Activated CD4-positive, alpha-beta T cell treated with anti-CD3 and anti-CD28 coated beads, Interleukin-2, amount 50 U/mL, for 24 hours (primary cell): ENCODE measurements around the gene ZNF688.

Source experiments
- DNase-seq, 2 donors: peaks; one replicate each; pipeline ENCODE4 v3.0.0-alpha.2; 2020; ENCODE audit warnings: low read depth in 1 of 2, low spot score in 1 of 2

The ZNF688 gene

DNA sequence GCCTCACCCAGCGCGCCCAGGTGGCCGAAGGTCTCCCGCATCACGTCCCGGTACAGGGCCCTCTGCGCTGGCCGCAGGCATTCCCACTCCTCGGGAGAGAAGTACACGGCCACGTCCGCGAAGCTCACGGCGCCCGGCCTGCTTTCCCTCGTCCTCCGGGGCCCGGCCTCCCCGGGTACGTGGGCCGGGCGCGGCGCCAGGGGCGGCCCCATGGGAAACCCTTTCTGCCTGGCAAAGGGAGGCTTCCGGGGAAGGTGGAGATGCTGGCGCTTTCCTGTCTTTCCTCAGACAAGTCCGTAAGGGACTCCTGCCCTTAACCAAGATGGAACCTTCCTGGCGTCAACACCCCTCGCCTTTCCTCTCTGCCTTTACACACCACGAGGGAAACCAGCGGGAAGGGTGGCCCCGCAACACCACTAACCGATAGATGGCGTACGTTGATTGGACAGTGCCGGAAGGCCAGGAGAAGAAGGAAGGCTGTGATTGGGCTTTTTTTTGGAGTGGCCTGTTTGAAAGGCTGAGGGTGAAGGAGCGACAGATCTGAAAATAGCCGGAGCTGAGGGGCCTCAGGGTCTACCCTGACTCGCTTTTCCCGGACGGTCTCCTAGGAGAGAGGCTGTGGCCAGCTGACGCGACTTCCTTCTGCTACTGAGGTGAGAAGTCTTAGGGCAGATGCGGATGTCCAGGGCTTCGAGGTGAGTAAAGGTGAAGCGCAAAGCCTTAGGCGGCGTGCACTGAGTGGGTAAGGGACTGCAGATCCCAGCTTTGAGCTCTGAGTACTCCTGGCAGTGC, 14.1 kb upstream of the ZNF688 start, which contains the start of gene ZNF785:
Gene ZNF785 (minus strand): TSS at position 298 of the 792 bp plus-strand sequence. CDS start 86 bp downstream, at position 212.
- DNase-seq, result peak; percentile 74 to 94

DNA sequence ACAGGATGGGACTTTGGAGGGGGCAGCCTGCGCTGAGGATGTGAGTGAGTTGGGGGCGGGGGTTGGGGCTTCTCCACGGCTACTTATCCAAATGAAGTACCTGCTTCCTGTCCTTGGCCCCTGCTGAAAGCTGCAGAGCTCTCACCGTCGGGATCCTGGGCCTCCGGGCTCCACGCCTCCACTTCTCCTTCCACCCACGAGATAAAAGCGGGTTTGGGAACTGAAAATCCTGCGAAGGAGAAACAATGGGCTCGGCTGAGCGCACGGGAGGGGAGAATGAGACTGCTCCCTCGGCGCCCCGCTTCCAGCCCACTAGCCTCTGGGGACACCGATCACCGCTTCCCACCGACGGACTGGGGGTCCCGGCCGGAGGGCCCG, 13.5 kb upstream of the ZNF688 start:
- DNase-seq, result no peak

DNA sequence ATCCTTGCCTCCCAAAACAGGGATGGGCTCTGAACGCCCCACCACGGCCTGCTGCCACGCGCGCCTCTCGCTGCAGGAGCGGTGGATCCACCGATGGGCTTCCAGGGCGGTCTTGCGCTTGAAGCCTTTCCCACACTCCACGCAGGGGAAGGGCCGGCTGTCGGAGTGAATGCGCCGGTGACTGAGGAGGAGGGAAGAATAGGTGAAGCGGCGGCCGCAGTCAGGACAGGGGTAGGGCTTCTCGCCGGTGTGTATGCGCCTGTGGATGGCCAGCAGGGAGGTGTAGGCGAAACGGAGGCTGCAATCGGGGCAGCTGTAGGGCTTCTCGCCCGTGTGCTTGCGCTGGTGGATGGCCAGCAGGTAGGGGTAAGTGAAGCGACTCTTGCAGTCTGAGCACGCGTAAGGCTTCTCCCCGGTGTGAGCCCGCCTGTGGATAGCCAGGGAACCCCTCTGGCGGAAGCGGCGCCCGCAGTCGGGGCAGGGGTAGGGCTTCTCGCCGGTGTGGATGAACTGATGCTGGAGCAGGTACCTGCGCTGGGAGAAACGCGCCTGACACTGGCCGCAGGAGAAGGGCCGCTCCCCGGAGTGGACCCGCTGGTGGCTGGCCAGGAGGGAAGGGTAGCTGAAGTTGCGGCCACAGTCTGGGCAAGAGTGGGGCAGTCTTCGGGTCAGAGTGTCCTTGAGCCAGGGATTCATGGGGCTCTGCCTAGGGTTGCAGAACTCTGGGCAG, 11.3 kb upstream of the ZNF688 start:
- no peak for DNase-seq

DNA sequence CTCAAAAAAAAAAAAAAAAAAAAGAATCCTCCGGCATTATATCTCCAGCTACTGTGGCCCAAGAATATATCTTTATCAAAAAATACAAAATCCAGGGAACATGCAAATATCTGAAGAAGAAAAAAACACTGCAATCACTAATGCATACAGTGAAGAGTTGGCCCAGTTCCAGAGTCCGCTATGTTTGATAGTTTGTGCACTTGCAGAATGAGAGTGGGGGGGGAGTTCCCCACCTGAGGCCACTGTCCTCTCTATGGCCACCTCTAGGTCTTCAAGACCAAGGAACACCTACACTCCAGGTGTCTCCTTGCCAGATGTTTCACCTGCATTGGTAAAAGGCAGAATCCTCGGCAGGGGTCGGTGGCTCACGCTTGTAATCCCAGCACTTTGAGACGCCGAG, 9.9 kb upstream of the ZNF688 start:
- DNase-seq, result no peak

DNA sequence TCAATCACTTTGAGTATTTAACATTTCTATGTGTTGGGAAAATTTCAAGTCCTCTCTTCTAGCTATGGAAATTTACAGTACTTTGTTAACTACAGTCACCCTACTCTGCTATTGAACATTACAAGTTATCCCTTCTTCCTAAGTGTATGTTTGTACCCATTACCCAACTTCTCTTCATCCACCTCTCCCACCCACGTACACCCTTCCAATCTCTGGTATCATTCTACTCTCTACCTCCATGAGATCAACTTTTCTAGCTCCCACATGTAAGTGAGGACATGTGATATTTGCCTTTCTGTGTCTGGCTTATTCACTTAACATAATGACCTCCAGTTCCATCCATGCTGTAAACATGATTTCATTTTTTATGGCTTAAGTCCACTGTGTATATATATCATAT, 3.2 kb upstream of the ZNF688 start:
- no peak for DNase-seq

DNA sequence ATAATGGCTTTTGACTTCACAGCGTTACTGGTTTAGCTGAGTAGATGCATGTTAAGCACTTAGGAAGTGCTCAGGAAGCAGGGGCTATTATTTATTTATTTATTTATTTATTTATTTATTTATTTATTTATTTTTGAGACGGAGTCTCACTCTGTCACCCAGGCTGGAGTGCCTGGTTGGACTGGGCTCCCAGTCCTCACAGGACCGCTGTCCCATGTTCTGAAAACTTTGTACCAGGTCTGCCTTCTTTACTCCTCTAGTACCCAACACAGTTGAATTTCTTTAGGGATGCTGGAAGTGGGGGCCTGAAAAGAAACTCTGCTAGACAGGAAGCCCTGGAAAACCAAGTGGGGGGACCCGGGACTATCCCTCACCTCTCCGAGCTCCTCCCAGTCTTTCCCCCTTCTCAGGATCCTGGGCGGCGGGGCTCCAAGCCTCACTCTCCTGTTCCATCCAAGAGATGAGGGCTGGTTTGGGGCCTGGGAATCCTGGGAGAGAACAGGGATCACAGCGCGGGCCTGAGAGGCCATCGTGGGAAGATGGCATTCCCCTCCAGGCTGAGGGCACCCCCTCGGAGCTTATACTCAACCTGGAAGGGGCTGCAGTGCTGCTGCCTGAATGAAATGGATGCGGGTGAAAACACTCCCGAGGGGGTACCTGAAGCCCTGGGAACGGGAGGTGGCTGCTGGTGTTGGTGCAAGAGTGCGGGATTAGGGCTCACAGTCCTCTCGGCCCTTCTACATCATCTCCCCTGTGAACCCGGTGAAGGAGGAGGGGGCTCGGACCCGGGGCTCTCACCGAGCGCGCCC, 674 bp downstream of the ZNF688 start:
- no peak for DNase-seq

DNA sequence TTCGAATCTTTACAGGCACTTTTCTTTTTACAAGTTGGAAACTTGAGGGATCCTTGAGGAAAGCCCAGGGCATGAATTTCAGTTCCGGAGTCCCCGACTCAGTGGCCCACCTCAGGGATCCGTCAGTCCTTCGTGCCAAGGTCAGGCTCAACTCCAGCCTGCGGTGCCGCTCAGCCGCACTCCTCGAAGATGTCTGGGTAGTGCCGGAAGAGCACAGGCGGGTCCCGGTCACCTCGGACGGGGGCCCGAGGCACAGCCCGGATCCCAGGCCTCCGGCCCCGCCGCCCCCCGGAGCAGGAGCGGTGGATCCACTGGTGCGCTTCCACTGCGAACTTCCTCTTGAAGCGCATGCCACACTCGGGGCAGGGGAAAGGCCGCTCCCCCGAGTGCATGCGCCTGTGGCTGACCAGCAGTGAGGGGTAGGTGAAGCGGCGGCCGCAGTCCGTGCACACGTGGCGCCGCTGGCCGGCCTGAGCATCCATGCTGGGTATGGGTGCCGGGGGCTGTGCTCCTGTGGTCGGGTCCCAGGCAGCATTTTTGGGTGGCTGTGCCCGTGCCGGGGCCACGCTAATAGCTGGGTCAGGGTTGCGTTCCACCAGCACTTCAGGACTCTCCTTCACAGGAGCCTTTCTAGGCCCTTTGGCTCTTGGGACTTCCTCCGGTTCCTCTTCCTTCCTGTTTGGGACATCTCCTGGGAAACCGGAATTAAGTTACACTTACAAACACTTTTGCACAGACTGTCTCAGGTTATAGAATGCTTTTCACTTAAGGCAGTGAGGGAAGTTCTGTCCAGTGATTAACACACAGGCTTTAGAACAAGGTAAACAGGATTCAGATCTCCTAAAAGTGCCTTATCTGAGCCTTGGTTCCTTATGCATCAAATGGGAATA, 1.5 kb downstream of the ZNF688 start:
- no peak for DNase-seq

DNA sequence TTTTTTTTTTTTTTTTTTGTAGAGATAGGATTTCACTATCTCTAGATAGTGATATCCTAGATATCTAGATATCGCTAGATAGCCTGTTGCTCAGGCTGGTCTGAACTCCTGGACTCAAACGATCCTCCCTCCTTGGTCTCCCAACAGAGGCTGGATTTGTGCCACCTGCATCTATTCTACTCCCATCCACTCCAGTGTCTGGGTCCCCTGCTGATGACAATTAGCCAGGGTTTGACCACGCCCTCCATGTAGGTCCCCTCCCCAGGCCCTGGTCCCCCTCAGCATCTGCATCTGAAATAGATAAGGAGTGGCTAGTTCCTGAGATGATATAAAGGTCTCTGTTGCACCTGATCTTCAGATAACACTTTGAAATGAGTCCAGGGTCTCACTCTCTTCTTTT, 2.2 kb downstream of the ZNF688 start:
- DNase-seq, result no peak

DNA sequence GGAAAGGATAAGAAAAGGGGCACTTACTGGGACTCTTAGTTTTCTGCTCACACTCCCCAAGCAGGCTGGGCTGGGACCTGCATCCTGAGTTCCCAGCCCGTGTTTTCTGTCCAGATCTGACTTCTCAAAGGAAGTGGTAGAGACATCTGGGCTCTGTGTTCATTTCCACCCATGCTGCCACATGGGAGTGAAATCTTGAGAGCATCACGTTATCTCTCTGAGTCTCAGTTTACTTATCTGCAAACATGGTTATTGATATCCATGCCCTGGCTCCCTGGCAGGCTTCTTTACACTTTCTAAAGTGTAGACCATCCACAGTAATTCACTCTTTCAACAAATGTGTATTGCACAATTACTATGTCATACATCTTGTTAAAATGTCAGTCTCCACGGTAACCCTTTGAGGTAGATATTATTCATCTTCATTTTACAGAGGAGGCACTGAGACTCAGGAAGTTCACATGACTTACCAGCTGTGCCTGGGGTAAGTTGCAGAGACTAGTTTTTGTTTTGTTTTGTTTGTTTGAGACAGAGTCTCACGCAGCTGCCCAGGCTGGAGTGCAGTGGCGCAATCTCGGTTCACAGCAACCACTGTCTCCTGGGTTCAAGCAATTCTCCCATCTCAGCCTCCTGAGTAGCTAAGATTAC, 3.4 kb downstream of the ZNF688 start:
- DNase-seq, result peak in 1 of 2 donors; percentile 42

DNA sequence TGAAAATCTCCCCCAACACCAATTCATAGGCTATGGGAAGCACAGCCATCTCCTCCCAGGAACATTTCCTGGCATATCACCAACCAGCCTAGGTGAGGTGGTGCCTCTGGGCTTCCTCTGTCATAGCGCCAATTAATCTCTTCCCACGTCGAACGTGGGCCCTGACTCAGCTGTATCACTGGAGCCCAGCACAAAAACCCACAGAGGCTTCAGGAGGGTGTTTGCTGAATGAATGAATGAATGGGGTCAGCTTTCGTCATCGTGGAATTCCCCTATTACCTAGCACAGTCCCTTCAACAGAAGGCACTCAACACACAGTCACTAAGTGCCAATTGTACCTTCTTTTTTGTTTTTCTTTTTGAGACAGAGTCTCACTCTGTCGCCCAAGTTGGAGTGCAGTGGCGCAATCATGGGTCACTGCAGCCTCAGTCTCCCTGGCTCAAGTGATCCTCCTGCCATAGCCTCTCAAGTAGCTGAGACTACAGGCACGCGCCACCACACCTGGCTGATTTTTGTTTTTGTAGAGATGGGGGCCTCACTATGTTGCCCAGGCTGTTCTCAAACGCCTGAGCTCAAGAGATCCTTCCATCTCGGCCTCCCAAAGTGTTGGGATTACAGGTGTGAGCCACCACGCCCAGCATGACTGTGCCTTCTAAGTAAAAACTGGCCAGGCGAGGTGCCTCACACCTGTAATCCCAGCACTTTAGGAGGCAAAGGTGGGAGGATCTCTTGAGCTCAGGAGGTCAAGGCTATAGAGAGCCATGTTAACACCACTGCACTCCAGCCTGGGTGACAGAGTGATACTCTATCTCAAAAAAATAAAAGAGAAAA, 4.1 kb downstream of the ZNF688 start:
- peak in 1 of 2 donors; percentile 66 for DNase-seq

DNA sequence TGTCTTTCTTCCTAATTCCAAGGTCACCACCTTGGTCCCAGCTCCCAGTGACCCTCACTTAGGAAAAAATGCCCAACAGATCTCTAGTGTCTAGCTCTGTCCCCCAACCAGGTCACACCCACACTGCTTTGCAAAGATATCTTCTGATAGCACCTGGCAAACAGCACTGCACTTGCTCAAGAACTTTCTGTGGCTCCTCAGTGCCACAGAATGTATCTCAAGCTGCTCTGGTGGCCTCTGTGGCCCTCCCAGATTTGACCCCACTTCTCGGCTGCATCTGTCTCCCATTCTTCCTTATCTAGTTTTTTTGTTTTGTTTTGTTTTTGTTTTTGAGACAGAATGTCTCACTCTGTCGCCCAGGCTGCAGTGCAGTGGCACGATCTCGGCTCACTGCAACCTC, 5.0 kb downstream of the ZNF688 start:
- DNase-seq, result no peak

DNA sequence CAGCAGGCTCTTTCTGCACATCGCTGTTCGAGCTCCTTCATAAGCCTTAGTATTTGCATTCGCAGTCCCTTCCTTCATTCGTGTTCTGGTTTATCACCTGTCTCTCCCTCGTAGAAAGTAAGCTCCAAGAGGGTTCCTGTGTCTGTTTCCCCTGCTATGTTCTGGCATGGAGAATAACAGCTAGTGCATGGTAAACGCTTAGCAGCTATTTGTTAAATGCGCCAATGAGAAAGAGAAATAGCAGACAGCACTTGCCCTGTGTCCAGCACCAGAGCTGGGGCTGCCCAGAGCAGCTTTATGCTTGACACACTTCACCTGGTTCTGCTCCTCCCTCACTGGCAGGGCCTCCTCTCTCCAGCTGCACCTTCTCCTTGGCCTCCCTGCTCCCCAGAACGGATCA, 5.5 kb downstream of the ZNF688 start:
- DNase-seq, result no peak

DNA sequence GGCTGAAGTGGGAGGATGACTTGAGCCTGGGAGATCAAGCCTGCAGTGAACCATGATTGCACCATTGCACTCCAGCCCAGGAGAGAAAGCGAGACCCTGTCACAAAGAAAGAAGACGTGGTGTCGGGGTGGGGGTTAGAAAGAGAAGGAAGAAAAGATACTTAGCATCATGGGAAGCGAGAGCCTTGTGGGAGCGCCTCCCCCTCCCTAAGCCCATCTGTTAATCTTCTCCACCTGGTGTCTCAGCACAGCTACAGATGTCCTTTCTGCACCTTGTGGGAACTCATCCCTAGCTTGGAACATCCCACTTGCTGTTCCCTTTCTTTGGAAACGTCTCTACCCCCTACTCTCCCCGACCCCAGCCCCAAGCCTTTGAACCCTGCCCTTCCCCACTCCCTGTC, 6.0 kb downstream of the ZNF688 start:
- DNase-seq, result no peak

DNA sequence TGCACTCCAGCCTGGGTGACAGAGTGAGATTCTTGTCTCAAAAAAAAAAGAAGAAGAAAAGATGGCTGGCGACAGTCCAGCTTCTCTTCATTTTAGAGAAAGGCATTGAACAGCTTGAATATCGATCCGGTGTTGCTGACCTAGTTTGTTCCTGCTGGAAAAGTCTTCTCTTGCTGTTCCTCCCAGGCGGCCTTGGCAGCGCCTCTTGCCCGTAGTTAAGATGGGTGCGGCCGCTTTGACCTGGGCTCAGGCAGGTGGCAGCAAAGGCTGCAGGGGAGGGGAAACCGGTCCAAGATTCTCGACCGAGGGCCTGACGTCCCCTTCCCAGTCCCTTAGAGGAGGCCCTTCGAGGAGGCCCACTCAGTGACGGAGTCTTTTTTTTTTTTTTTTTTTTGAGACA, 9.5 kb downstream of the ZNF688 start:
- DNase-seq, result no peak

DNA sequence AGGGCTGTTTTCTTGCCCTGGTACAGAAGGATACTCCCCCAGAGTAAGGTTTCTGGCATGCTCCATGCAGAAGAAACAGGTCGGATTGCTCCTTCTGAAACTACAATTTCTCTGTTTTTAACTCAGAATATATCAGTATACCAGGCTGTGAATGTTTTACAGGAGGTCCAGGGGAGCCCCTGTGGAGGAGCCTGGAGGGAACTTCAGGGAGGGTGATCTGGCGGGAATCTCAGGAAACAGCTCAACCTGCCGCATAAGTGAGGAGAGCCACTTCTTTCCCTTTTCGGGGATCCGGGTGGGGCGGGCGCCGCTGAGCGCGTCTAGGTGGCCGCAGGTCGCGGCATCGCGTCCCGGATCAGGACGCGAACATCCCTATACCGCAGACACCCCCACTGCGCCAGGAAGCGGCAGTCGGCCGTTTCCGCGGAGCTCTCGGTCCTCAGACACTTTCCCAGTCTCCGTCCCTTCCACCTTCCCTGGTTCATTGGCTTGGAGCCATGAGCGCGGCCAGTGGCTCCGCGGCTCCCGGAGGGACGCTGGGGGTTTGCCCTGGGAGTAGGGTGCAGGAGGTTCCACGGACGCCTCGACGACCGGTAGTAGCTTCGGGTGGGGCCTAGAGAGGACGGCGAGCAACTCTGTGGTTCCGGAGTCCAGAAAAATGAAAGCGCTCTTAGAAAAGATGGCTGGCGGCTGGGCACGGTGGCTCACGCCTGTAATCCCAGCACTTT, 10.3 kb downstream of the ZNF688 start:
- no peak for DNase-seq

DNA sequence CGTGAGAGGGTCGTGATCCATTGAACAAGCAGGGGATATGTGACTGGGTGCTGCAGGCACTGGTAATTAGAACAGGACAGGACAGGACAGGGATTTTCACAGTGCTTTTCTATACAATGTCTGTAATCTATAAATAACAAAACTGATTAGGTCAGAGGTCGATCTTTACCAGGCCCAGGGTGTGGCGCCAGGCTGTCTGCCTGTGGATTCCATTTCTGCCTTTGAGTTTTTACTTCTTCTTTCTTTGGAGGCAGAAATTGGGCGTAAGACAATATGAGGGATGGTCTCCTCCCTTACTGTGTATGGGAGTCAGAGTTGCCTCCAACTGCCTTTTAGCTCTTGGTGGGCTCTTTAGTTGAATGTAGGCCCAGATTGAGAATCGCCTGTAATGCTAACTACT, 11.8 kb downstream of the ZNF688 start:
- DNase-seq, result no peak

DNA sequence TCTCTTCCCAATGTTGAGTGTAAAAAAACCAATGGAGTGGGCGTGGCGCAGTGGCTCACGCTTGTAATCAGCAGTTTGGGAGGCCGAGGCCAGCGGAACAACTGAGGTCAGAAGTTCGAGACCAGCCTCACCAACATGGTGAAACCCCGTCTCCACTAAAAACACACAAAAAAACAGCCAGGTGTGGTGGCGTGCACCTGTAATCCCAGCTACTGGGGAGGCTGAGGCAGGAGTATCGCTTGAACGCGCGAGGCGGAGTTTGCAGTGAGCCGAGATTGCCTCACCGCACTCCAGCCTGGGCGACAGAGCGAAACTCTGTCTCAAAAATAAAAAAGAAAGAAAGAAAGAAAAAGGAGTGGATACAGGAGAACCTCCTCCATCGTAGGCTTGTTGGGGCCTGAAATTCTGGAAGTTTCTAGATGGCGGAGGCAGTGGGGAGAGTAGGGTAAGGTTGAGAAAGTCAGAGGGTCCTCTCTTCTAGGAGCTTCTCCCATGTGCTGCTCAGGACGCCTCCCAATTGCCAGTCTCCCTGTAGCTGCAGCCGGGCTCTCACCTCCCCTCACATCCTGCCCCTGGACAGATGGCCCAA, 12.6 kb downstream of the ZNF688 start:
- DNase-seq, result no peak
